GOT3 (cell line): Measurements from ENCODE around the gene SECTM1.

Experiments
- DNase-seq: peaks from one replicate; lab custom pipeline; 2025; ENCODE audit warnings: mixed read lengths; lab: John Stamatoyannopoulos, UW

SECTM1 gene

DNA sequence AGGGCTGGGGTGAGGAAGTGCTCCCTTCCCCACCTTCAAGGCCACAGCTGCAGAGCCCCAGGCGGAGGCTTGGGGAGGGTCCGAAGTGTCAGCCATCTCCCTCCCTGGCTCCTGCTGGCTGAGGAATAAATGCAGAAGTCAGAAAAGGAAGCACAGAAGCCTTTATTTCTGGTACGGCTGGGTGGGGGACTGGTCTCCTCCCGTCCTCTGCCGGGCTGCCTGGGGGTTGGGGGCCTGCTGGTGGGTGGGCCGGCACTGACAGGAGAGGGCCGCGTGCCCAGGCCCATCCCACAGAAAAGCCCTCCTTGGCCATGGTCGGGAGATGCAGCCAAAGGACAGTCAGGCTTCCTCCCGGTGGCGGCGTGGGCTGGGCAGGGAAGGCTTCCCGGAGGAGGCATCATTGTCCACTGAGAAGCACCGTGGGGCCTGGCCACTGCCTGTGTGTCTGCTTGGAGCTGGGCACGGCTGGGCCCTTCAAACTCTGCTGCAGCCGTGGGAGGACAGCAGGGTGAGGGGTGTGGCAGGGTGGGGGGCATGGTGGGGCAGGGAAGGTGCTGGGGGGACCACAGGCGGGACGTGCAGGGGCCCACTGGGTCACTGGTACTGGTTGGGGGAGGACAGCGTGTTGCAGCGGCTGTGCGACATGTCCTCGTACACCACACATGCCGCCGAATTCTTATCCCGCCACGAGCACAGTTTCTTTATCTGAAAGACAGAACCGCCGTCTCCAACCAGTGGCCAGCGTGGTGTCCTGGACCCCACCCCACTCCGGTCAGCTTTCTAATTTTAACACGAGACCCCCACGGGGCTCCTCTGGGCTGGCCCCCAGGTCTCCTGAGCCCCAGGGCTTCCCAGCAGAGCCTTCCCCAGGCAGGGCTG lies 18.6 kb downstream of the SECTM1 start:
- DNase-seq = no peak

DNA sequence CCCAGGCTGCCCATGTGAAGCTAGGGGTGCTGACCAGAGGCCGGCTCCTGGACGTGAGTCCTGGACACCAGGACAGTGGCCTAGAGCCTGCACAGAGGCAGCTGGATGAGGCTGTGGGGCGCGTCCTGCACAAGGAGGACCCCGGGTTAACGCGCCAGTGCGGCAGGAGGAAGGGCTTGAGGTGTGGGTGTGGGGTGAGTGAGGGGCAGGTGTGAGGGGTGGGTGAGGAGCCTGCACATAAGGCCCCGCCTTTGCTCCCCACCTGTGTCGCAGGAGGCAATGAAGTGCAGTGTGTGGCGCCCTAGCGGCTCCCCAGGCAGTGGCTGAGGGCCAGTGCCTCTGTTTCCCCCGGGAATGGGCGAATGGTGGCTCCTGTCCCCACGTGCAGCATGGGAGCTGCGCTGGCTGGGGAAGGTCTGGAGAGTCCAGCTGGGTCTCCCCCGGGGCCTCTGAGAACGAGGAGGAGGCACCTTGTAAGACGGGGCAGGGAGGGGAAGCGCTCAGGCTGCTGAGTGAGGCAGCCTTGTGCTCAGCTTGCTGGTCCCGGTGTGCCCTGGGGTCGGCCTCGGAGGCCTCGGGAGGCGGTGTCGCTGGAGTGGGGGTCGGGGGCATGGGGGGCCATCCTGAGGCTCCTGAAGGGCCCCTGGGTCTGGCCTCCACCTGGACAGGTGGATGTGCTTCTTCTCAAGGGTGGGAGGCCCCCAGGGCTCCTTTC lies 19.4 kb downstream of the SECTM1 start:
- DNase-seq = no peak

DNA sequence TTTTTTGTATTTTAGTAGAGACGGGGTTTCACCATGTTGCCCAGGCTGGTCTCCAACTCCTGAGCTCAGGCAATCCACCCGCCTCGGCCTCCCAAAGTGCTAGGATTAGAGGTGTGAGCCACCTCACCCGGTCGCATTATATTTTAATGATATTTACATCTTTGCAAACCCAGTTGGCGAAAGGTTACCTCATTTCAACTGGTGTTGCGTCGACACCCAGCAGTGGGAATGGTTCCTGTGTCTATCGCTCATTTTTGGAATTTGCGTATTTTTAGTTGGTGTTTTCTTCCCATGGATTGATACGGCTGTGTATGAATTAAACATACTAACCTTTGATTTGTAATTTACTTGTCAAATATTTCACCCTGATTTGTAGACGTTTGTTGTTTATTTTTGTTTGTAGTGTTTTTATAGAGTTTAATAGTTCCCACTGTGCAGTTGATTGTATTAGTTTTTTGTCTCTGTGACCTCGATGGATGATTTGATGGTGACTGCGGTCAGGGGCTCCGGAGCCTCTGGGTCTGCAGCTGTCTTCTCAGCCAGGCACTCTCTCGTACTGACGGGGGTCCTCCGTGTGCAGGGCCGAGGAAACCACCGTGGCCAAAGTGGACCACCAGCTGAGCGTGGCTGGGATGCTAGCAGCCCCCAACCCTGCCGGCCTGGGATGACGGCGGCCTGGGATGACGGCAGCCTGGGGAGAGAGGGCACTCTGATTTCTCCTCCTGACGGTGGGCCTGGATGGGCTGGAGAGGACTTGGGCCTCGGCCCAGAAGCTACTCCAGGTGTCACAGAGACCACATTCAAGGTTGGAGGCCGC lies 20.2 kb downstream of the SECTM1 start:
- DNase-seq = no peak

DNA sequence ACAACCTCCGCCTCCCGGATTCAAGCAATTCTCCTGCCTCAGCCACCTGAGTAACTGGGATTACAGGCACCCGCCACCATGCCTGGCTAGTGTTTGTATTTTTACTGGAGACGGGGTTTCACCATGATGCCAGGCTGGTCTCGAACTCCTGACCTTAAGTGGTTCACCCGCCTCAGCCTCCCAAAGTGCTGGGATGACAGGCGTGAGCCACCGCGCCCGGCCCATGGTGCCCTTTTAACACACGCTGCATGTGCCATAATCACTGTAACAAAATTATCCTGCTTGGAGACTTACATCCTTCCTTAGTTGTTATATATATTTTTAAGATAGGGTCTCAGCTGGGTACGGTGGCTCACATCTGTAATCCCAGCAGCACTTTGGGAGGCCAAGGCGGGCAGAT lies 21.6 kb downstream of the SECTM1 start:
- DNase-seq = no peak

DNA sequence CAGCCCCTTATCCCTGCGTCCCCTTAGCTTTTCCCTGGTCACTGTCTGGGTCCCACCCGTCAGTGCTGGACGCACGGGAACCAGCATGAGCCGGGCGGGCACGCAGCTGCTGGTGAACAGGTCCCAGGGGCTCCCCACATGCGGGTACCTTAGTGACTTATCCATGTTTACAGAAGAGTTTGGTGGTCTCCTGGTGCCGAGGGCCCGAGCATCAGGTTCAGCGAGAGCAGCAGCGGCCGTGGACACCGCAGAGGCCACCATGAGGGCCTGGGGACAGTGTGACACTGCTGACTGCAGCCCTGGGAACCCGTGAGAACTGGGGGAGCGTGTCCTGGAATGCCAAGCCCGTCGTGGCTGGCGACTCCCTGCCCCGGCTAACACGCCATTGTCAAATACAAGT lies 22.7 kb downstream of the SECTM1 start:
- no peak for DNase-seq

DNA sequence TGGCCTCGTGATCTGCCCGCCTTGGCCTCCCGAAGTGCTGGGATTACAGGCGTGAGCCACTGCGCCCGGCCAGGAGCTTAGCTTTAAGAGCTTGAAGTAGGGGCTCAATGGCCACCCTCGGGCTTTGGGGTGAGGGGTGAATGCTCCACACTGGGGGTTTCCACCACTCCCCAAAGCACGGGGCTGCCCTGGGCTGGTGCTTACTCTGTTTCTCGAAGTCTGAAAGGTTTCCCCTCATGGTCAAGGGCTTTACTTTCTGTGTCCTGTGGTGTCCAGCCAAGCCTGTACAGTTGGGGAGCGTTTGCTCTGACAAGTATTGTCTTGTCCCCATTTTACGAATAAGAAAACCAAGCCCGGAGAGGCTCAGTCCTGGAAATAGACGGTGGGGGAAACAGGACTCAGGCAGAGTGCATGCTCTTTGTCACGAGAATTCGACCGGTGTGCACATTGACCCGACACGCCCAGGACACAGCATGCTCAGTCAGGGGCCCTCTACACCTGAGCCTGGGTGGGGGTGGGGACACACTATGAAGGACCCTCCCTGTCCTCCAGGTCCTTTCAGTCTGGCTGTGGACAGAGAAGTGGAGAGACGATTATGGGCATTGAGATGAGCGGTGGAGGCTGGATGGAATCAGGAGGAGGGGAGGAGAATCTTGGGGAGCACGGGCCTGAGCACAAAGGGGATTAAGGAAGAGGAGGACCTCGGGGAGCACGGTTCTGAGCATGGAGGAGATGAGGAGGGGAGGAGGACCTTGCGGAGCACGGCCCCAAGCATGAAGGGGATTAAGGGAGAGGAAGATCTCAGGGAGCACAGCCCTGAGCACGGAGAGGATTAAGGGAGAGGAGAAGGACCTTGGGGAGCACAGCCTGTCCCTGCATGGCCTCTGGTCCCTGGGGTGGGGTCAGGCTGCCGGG lies 23.7 kb downstream of the SECTM1 start:
- no peak for DNase-seq

DNA sequence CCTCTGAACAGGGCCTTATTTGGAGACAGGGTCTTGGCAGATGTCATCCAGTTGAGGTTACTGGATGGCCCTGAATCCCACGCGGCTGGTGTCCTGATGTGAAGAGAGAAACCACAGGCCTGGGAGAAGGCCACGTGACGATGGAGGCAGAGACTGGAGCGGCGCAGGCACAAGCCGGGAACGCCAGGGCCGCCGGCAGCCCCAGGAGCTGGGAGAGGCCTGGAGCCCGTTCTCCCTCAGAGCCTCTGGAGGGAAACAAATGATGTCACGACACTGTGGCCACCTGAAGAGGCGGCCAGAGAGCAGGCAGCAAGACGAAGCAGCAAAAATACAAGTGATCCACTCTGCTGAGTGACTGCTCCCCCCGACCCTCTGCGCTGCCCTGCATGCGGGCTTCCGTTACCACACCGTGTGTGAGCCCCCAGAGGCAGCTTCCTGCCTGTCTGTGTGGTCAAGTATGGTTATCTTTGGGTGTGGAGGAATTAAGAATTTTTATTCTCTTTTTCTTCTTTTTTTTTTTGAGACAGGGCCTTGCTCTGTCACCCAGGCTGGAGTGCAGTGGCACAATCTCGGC lies 27.8 kb downstream of the SECTM1 start:
- no peak for DNase-seq

DNA sequence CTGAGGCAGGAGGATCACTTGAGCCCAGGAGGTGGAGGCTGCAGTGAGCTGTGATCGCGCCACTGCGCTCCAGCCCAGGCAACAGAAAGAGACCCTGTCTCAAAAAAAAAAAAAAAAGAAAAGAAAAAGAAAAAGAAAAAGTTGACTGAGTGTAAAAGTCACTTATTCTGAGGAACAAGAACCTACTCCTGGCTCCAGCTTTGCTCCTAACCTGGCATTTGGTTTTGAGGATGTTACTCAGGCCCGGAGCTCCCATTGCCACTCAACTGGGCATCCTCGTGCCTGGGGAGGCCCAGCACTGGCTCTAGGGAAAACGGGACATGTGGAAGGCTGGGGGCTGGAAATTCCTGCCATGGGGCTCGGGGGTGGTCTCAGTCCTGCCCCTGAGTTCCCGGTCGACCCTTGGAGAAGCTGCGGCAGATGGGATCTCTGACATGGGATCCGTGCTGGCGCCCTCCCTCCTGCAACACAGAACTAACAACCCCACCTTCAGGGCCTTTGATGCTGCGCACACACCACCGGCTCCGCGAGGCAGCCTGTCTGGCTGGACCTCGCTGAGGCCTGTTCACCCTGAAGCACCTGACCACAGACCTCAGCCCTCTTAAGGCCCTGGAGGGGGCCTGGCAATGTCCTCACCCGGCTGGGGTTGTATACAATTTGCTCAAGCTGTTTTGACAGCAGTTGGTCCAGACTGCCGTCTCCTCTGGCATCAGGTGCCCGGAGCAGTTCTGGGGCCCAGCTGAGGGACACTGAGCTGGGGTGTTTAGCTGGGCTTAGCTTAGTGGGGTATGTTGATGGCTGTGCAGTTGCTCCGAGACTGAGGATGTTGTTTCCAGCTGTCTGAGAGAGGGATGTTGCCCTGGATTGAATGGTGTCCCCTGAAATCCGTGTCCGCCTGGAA lies 28.5 kb downstream of the SECTM1 start:
- DNase-seq = no peak

DNA sequence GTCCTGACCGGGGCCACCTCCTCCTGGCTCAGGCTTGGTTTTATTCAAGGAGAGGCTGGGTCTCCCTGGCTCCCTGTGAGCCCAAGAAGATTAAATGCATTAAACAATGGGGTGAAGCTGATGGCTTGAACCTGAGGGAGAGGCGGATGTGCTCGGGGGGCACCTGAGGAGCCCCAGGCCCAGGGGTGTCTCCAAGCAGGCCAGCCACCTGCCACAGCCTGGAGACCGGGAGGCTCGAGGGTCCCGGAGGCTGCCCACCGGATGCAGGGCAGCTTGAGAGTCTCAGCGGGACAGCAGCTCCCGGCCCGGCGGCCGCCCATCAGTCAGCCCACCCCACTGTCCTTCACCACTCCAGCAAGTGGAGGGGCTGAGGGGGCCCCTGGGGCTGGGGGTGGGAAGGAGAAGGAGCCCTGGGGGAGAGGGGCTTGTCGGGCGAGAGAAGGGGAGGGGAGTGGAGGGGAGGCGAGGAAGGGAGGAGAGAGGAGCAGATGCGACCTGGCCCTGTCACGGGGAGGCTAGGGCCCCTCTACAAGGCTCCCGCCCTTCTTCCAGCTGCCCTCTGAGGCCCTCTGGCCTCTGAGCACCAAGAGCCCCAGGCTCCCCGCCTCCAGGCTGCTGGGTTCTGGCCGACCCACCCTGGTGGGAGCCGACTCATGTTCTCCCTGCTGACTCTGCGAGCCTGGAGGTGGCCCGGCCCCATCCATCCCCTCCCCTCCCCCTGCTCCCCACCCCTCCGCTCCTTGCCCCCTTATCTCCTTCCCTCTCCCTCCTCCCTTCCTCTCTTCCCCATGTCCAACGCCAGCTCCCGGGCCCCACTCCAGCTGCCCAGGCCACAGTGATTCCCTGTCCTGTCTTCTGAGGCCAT lies 29.4 kb downstream of the SECTM1 start:
- DNase-seq = no peak

DNA sequence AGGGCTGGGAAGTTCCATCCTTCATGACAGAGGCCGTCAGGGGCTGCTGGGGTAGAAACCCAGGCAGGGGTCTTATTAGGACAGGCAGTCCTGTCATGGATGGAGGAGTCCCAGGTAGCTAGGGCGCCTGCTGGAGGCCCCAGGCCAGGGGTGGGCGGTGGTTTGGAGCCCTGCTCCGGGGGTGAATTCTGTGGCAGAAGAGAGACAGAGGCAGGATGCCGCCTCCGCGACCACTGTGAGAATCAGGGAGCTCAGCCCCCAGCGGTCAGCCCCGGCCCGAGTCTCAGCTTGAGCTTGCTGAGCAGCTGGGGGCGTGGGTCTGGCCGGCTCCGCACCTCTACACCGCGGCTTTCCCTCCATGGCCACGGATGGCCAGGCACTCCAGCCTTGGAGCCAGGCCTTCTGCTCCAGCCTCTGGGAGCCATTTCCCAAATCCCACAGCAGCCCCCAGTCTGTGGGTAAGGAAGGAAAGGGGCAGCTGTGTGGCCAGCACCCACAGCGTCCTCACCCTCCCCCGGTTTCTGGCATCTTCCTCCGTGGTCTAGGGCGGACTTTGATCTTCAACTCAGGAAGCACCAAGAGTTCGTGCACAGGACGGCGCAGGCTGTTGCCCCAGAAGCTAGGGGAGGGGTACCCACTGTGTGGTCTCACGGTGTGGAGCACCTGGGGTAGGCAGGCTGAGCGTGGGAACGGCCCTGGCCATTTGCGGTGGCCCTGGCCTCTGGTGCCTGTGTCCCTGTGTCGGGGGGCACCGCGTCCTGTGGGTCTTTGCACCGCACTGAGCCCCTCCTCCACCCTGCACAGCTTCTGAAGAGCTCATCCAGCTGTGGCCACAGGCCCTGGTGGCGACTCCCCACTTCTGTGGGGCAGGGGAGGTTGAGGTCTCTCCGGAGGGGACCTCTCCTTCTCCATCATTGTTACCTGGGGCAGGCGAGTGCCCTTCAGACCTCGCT lies 30.3 kb downstream of the SECTM1 start:
- DNase-seq = no peak

DNA sequence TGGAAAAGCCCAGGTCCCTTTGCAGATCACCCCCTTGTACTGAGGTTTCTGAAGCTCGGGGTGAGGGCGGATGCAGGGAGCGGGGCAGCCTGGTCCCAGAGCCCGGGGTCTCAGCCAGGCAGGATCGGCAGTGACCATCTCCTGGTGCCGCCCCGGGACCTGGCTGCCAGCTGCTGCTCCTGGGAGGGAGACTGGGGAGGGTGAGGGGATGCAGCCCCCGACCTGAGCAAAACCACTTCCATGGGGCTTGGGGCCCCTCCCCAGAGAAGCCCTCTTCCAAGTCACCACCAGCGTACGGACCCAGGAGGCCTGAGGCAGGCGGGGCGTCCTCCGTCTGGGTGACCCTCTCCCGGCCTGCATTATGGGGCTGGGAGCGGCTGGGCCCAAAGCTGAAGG lies 31.0 kb downstream of the SECTM1 start:
- DNase-seq = no peak

DNA sequence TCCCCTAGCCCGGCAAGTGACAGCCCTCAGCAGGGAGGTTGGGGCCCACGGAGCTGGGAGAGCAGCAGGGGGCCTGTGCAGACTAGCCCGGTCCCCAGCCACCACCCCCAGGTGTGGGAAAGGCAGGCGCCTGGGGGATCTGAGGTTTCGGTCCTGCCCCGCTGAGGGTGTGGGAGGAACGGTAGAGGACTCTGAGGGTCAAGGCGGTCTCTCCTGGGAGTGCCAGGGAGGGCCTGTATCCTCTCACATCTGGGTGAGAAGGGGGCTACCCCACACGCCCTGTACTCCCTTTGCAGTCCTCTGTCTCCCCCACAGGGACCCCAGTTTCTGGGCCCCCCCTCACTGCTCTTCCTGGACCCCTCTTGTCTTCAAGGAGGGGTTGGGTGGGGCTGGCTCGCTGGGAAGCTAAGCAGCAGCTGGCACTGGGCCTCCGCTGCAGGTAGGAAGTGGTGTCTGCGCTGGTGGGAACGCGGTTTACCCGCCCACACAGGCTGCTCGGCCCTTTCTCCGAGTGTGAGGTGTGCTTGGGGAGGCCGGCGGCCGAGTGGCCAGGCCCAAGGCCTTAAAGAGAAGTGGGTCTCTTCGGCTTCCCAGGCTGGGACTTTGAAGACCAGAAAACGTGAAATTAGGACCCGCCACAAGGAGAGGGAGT lies 31.5 kb downstream of the SECTM1 start:
- no peak for DNase-seq

DNA sequence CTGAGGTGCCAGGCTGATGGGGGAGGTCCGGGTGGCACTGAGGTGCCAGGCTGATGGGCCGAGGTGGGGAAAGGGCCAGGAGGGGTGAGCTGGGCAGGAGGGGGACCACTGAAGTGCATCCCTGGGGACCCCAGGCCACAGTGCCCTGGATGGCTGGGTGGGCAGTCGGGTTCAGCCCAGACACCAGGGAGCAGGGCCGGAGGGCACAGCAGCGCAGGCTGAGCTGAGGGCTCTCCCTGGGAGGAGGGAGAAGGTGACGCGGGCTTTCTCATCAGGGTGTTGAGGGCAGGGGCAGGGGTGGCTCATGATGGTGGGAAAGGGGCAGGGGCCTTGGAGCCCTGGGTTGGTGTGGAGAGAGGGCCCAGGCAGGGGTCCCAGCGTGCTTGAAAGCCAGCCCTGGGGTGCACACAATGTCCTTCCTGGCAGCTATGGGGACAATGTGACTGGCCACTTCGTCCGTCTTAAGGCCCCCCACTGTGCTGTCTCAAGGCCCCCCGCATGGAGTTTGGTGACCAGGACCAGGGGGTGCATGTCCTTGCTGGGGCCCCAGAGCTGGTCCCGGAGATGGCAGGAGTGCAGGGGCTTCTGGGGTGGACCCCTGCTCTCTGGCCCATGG lies 32.2 kb downstream of the SECTM1 start:
- no peak for DNase-seq

DNA sequence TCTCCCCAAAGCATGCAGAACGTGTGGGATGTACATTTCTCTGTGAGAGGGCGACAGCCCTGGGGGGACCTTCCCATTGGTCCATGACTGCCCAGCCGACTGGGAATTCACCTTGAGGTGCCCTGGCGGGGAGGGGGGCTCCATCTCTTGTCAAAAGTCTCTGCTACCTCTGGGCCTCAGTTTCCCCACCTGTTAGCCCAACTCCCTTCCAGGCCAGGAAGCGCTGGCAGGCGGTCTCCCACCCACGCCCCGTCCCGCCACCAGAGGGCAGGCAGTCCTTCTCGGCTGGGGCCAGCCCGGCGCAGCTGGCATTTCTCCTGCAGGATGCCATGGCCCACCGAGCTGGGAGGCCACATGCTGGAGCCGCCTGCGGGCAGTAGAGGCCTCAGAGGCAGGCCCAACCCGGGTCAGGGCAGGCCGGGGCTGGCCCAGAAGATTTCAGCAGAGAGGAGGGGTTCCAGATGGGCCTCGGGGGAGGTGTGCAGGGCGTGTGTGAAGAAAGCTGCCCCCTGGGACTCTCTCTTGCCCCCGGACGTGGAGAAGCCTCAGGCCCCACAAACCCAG lies 32.8 kb downstream of the SECTM1 start:
- no peak for DNase-seq

DNA sequence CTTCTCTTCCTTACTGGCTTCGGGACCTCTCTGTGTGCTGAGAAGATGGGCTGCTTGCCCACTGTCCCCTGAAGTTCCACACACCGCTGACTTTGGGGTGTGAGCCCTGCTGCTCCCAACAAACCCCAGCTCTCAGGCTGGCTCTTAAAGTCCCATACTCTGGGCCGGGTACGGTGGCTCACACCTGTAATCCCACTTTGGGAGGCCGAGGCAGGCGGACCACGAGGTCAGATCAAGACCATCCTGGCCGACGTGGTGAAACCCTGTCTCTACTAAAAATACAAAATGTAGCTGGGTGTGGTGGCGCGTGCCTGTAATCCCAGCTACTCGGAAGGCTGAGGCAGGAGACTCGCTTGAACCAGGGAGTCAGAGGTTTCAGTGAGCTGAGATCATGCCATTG lies 33.3 kb downstream of the SECTM1 start:
- no peak for DNase-seq

DNA sequence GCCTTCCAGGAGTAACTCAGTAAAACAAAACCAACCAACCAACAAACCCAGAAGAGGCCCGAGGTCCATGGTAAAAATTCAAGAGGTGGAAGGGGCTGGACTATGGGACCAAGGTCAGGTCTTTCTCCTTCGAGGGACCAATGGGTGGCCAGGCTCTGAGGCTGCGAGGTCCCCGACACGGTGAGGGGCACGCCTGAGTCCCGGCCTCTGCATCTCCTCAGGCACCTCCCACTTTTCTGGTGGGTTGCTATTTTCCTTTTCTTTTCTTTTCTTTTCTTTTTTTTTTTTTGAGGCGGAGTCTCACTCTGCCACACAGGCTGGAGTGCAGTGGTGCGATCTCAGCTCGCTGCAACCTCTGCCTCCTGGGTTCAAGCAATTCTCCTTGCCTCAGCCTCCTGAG lies 34.1 kb downstream of the SECTM1 start:
- no peak for DNase-seq
